NB4 (cell line): ENCODE results near the gene INCENP.

Source experiments
- CTCF ChIP-seq: IDR thresholded peaks from one replicate; pipeline ENCODE4 v1.5.1; 2012; ENCODE audit warnings: low read depth, low read length
- MAX ChIP-seq: IDR thresholded peaks from 2 replicates; pipeline ENCODE4 v1.6.1; 2011; ENCODE audit warnings: low read depth, low read length
- MYC ChIP-seq: IDR thresholded peaks from 2 replicates; pipeline ENCODE4 v1.6.1; 2011; ENCODE audit warnings: low read depth, low read length
- POLR2A ChIP-seq: IDR thresholded peaks from 2 replicates; pipeline ENCODE4 v1.6.1; 2011; ENCODE audit warnings: mild to moderate bottlenecking; ENCODE audit not compliant: insufficient read length; ENCODE audit errors: extremely low read depth

GRCh38 chr11:62127426-62127825, 3.6 kb downstream of the INCENP start:
- no peak for TF ChIP-seq CTCF
- TF ChIP-seq POLR2A: no peak
- TF ChIP-seq MYC: no peak
- no peak for TF ChIP-seq MAX
